HEK293 (cell line): ENCODE results near the gene GSAP.

ENCODE experiments used
- CTCF ChIP-seq: fragments of 450-650 bp; formaldehyde crosslinking; IDR thresholded peaks from 2 replicates; pipeline ENCODE4 v1.5.1; 2016; ENCODE audit warnings: missing biosample characterization, missing genetic modification characterization
- MEIS1 ChIP-seq: sonication (generic); formaldehyde crosslinking; IDR thresholded peaks from 2 replicates; pipeline ENCODE4 v1.8.1; 2022; ENCODE audit warnings: missing genetic modification reagents, mild to moderate bottlenecking, borderline replicate concordance
- REST ChIP-seq: fragments of 450-650 bp; formaldehyde crosslinking; IDR thresholded peaks from 2 replicates; pipeline ENCODE4 v1.5.1; 2016; ENCODE audit warnings: missing biosample characterization, missing genetic modification characterization
- TCF7L2 ChIP-seq: IDR thresholded peaks from 2 replicates; pipeline ENCODE4 v1.6.1; 2011; ENCODE audit warnings: low read depth, mild to moderate bottlenecking, inconsistent platforms, low read length, moderate library complexity, borderline replicate concordance
- TRIM28 ChIP-seq: IDR thresholded peaks from 2 replicates; pipeline ENCODE4 v1.6.1; 2011; ENCODE audit warnings: low read length, control low read depth, borderline replicate concordance
- YY1 ChIP-seq: fragments of 450-650 bp; formaldehyde crosslinking; IDR thresholded peaks from 2 replicates; pipeline ENCODE4 v1.5.1; 2018; ENCODE audit warnings: missing biosample characterization, missing genetic modification characterization
- ZNF10 ChIP-seq: fragments of 450-650 bp; formaldehyde crosslinking; IDR thresholded peaks from 2 replicates; pipeline ENCODE4 v1.5.1; 2017; ENCODE audit warnings: missing biosample characterization, missing genetic modification characterization
- ZNF133 ChIP-seq: fragments of 450-650 bp; formaldehyde crosslinking; IDR thresholded peaks from 2 replicates; pipeline ENCODE4 v1.5.1; 2016; ENCODE audit warnings: missing biosample characterization, missing genetic modification characterization
- ZNF174 ChIP-seq: fragments of 450-650 bp; formaldehyde crosslinking; IDR thresholded peaks from 2 replicates; pipeline ENCODE4 v1.5.0; 2017; ENCODE audit warnings: missing biosample characterization, mild to moderate bottlenecking, missing genetic modification characterization
- ZNF362 ChIP-seq: fragments of 450-650 bp; formaldehyde crosslinking; IDR thresholded peaks from 2 replicates; pipeline ENCODE4 v1.5.1; 2016; ENCODE audit warnings: missing biosample characterization, missing genetic modification characterization
- ZNF423 ChIP-seq: fragments of 450-650 bp; formaldehyde crosslinking; IDR thresholded peaks from 2 replicates; pipeline ENCODE4 v1.5.1; 2016; ENCODE audit warnings: missing biosample characterization, missing genetic modification characterization
- ZNF658 ChIP-seq: fragments of 450-650 bp; formaldehyde crosslinking; IDR thresholded peaks from 2 replicates; pipeline ENCODE4; 2016; ENCODE audit warnings: missing biosample characterization, missing genetic modification characterization
- ZSCAN16 ChIP-seq: fragments of 450-650 bp; formaldehyde crosslinking; IDR thresholded peaks from 2 replicates; pipeline ENCODE4 v1.5.1; 2016; ENCODE audit warnings: missing biosample characterization, missing genetic modification characterization

GRCh38 chr7:77316219-77316978 is 99.8 kb downstream of the GSAP start:
- TF ChIP-seq ZNF10 (tag by site-specific recombination) (no peak), ZNF658 (tag by site-specific recombination) (no peak), MEIS1 (CRISPR knock-in tag) (no peak), TRIM28 (no peak), ZNF174 (tag by site-specific recombination) (no peak), ZNF423 (no peak), REST (tag by site-specific recombination) (no peak), ZNF133 (tag by site-specific recombination) (no peak), ZNF362 (tag by site-specific recombination) (no peak), CTCF (tag by site-specific recombination) (no peak), YY1 (tag by site-specific recombination) (no peak), TCF7L2 (no peak), ZSCAN16 (tag by site-specific recombination) (no peak)
